AG04450 (cell line): ENCODE data around the gene IGSF5. TPM values are rescaled to one million over a fixed set of nuclear protein-coding genes. Genes with fewer than 3 reads are reported as not detected.

ENCODE experiments used
- CTCF ChIA-PET: fragments of 300-600, 350-600 bp; formaldehyde crosslinking; extraction: SDS; loops from one replicate; lab custom pipeline; 2022; ENCODE audit warnings: antibody characterized with exemption, inconsistent platforms; lab: Charles Lee
- POLR2A ChIA-PET: fragments of 350-600 bp; formaldehyde crosslinking; extraction: SDS; loops from one replicate; lab custom pipeline; 2021; ENCODE audit warnings: antibody characterized with exemption, inconsistent platforms; lab: Yijun Ruan, JAX
- DNase-seq: peaks from one replicate; pipeline ENCODE4 v3.0.0-alpha.2; 2011; ENCODE audit warnings: low read depth, low spot score
- H3K27ac ChIP-seq: one replicate; pipeline ENCODE4 v1.5.1; 2012; ENCODE audit warnings: low read depth, low read length, control low read depth
- H3K27me3 ChIP-seq: one replicate; pipeline ENCODE4 v1.6.0; 2012; ENCODE audit warnings: low read length; ENCODE audit not compliant: control insufficient read depth, insufficient read depth
- H3K4me3 ChIP-seq: 2 replicates; pipeline ENCODE4 v1.5.1; 2011; ENCODE audit warnings: mild to moderate bottlenecking, low read depth, low read length, control low read depth
- H3K9me3 ChIP-seq: 2 replicates; pipeline ENCODE4 v1.5.1; 2012; ENCODE audit warnings: low read length; ENCODE audit not compliant: control insufficient read depth, insufficient read depth
- polyA plus RNA-seq: library from polyadenylated mRNA; depleted of rRNA; stranded (reverse); fragments of >200 nt; gene quantifications from 2 replicates; pipeline ENCODE4 v1.2.3, GENCODE V29; 2011
- TF ChIP-seq, protein P1 (sequence below): IDR thresholded peaks from 2 replicates; pipeline ENCODE4 v1.5.1; 2011; ENCODE audit warnings: low read depth, low read length, control low read depth, inconsistent platforms

Gene IGSF5
- polyA plus RNA-seq, 1 experiment = not detected

- TF ChIP-seq, protein P1, sequence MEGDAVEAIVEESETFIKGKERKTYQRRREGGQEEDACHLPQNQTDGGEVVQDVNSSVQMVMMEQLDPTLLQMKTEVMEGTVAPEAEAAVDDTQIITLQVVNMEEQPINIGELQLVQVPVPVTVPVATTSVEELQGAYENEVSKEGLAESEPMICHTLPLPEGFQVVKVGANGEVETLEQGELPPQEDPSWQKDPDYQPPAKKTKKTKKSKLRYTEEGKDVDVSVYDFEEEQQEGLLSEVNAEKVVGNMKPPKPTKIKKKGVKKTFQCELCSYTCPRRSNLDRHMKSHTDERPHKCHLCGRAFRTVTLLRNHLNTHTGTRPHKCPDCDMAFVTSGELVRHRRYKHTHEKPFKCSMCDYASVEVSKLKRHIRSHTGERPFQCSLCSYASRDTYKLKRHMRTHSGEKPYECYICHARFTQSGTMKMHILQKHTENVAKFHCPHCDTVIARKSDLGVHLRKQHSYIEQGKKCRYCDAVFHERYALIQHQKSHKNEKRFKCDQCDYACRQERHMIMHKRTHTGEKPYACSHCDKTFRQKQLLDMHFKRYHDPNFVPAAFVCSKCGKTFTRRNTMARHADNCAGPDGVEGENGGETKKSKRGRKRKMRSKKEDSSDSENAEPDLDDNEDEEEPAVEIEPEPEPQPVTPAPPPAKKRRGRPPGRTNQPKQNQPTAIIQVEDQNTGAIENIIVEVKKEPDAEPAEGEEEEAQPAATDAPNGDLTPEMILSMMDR = no peak
- ChIA-PET POLR2A (no interaction called here), CTCF (no interaction called here)
- Histone ChIP-seq H3K27ac (no peak overlapping the region), H3K9me3 (peaks cover 10% of the 10 kb centered on the region; the same call in 1 of the 2 replicates), H3K4me3 (no peak overlapping the region), H3K27me3 (no peaks in the 10 kb centered on the region)
- DNase-seq = no peak
Observed at GRCh38 chr21:39805983-39806382, 61.0 kb downstream of the IGSF5 start.

DNA sequence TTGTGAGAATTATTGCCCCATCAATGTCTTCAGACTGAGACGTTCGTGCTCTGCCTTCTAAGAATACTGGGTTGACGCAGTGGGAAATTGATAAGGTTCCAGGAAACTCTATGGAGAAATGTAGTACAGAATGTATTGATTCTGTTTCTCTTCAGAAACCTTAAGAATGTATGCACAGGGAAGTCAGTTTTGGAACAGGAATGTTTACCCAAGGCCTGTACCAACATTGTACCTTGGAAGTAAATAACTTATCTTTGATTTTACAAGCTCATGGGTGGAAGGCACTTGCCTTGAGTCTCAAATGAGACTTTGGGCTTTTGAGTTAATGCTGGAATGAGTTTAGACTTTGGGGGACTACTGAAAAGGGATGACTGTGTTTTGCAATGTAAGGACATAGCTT, 62.8 kb downstream of the IGSF5 start:
- DNase-seq = no peak
- H3K27me3 ChIP-seq = no peaks in the 10 kb centered on the region
- H3K9me3 ChIP-seq = peaks cover 15% of the 10 kb centered on the region; the same call in 1 of the 2 replicates
- H3K4me3 ChIP-seq = no peak overlapping the region
- CTCF ChIA-PET = no interaction called here
- POLR2A ChIA-PET = no interaction called here
- TF ChIP-seq, protein P1 = no peak
- no peak overlapping the region for H3K27ac ChIP-seq

GRCh38 chr21:39809936-39810335, 65.0 kb downstream of the IGSF5 start:
- POLR2A ChIA-PET = no interaction called here
- CTCF ChIA-PET = no interaction called here
- TF ChIP-seq, protein P1 = no peak
- Histone ChIP-seq H3K27ac (no peak overlapping the region), H3K4me3 (no peak overlapping the region), H3K27me3 (no peaks in the 10 kb centered on the region), H3K9me3 (peaks cover 15% of the 10 kb centered on the region; the same call in 1 of the 2 replicates)
- DNase-seq = no peak

DNA sequence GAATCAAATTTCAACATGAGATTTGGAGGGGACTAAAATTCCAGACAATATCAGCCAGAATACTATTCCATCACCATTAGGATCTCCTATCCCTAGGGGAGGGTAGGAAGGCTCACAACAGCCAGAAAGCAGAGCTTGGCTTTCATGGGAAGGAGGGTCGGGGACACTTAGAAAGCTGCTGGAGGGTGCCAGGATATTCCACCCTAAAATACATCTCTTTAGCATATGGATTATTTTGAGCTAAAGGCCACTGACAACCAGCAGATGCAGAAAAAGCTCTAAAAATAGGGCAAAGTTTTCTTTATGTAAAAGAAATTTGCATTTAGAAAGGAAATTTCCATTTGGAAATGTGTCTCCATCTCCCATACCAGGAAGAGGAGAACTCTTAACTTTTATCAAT, 68.0 kb downstream of the IGSF5 start:
- no peaks in the 10 kb centered on the region for H3K27me3 ChIP-seq
- H3K9me3 ChIP-seq = peaks cover 7% of the 10 kb centered on the region; the same call in 1 of the 2 replicates
- H3K27ac ChIP-seq = no peak overlapping the region
- POLR2A ChIA-PET = no interaction called here
- H3K4me3 ChIP-seq = no peak overlapping the region
- TF ChIP-seq, protein P1 = no peak
- DNase-seq = no peak
- CTCF ChIA-PET = no interaction called here

- Histone ChIP-seq H3K9me3 (peaks cover 3% of the 10 kb centered on the region), H3K4me3 (no peak overlapping the region), H3K27me3 (no peaks in the 10 kb centered on the region), H3K27ac (no peak overlapping the region)
- TF ChIP-seq, protein P1 = no peak
- DNase-seq = no peak
- POLR2A ChIA-PET = no interaction called here
- CTCF ChIA-PET = no interaction called here
Observed at GRCh38 chr21:39818557-39818956, 73.6 kb downstream of the IGSF5 start.
